ENCODE results near the gene PDCD1LG2.

The PDCD1LG2 gene

DNA sequence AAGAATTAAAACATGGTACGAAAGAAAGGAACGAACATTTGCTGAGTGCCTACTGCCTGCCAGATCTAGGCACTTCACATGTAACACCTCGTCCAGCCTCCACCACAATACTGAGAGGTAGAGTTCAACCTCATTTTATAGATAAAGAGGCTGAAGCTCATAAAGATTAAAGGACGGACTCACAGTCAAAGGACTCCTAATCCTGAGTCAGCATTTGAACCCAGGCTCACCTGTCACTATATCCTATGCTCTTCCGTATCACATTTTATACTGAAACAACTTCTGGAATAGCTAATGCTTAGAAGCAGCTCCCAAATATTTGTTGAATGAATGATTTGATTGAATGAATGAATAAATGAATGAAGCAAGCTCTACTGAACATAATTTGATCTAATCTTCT is 22.5 kb downstream of the PDCD1LG2 start:
- no peak overlapping the region for H3K9ac ChIP-seq (ENCODE audit: low read length)
- H3K4me3 ChIP-seq (ENCODE audit: low read length) = no peak overlapping the region
- no peak overlapping the region for H2AFZ ChIP-seq (ENCODE audit: low read depth, low read length)
- no peak overlapping the region for H3K4me2 ChIP-seq (ENCODE audit: low read length)
- peaks cover 63% of the 10 kb centered on the region for H3K4me1 ChIP-seq (ENCODE audit: low read length)
- no peaks in the 10 kb centered on the region for H4K20me1 ChIP-seq (ENCODE audit: insufficient read depth, low read length)
- TF ChIP-seq CTCF (IDR thresholded peaks at IDR 0.05; ENCODE audit: low read depth, low read length) (no peak), EZH2phosphoT487 (IDR thresholded peaks at IDR 0.05; ENCODE audit: low read depth) (no peak)
- H3K27me3 ChIP-seq (ENCODE audit: low read depth, low read length) = no peaks in the 10 kb centered on the region
- no peaks in the 10 kb centered on the region for H3K36me3 ChIP-seq (replicated peaks; ENCODE audit: low read depth, low read length)
- H3K79me2 ChIP-seq (ENCODE audit: low read length) = no peaks in the 10 kb centered on the region
- no peak overlapping the region for H3K27ac ChIP-seq (ENCODE audit: low read length)
- no peaks in the 10 kb centered on the region for H3K9me3 ChIP-seq (ENCODE audit: insufficient read depth, low read length)

GRCh38 chr9:5536684-5537083 is 26.4 kb downstream of the PDCD1LG2 start:
- Histone ChIP-seq H3K9me3 (ENCODE audit: insufficient read depth, low read length) (no peaks in the 10 kb centered on the region), H3K4me1 (ENCODE audit: low read length) (peaks cover 37% of the 10 kb centered on the region), H3K36me3 (replicated peaks; ENCODE audit: low read depth, low read length) (no peaks in the 10 kb centered on the region), H2AFZ (ENCODE audit: low read depth, low read length) (no peak overlapping the region), H3K27ac (ENCODE audit: low read length) (no peak overlapping the region), H4K20me1 (ENCODE audit: insufficient read depth, low read length) (no peaks in the 10 kb centered on the region), H3K4me3 (ENCODE audit: low read length) (no peak overlapping the region), H3K9ac (ENCODE audit: low read length) (no peak overlapping the region), H3K27me3 (ENCODE audit: low read depth, low read length) (no peaks in the 10 kb centered on the region), H3K79me2 (ENCODE audit: low read length) (no peaks in the 10 kb centered on the region), H3K4me2 (ENCODE audit: low read length) (peak overlapping the region; percentile 15)
- TF ChIP-seq CTCF (IDR thresholded peaks at IDR 0.05; ENCODE audit: low read depth, low read length) (no peak), EZH2phosphoT487 (IDR thresholded peaks at IDR 0.05; ENCODE audit: low read depth) (no peak)

DNA sequence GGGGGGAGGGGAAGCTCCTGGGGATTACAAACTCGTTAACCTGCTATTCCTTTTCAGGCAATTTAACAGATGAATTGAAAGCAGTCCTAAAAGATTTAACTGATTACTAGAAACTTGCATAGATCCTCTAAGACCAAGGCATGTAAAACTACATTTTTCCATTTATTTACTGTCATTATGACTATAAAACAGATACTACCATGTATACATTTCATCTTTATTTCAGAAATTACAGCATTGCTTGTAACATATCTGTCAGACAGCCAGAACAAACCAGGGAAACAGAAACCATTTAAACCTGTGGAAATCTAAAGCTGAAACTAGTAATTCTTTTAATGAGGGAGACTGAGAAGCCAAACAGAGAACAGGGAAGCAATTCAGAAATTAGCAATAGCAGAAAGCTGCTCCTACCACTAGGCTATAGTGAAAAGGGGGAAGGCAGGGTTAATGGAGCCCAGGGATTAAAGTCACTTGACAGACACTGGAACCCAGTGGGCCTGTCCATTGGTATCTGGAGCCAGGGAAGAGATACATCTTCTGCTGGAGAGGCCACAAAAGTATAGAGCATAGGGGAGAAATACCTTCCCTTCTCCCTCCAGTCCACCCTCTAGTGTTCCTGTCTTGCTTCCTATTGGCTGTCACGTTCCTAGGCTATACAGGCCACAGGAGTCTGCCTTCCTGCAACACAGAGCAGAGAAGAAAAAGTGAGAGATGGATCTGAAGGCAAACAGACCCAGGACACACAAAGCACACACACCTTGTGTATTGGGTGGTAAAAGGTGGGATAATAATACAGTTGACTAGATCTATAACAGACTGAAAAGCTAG is 33.8 kb downstream of the PDCD1LG2 start:
- H3K36me3 ChIP-seq (replicated peaks; ENCODE audit: low read depth, low read length) = no peaks in the 10 kb centered on the region
- no peaks in the 10 kb centered on the region for H3K27me3 ChIP-seq (ENCODE audit: low read depth, low read length)
- no peaks in the 10 kb centered on the region for H3K79me2 ChIP-seq (ENCODE audit: low read length)
- no peaks in the 10 kb centered on the region for H4K20me1 ChIP-seq (ENCODE audit: insufficient read depth, low read length)
- H3K9ac ChIP-seq (ENCODE audit: low read length) = no peak overlapping the region
- H3K4me1 ChIP-seq (ENCODE audit: low read length) = peaks cover 15% of the 10 kb centered on the region
- no peaks in the 10 kb centered on the region for H3K9me3 ChIP-seq (ENCODE audit: insufficient read depth, low read length)
- H3K27ac ChIP-seq (ENCODE audit: low read length) = no peak overlapping the region
- H3K4me3 ChIP-seq (ENCODE audit: low read length) = no peak overlapping the region
- no peak overlapping the region for H2AFZ ChIP-seq (ENCODE audit: low read depth, low read length)
- no peak for TF ChIP-seq EZH2phosphoT487 (IDR thresholded peaks at IDR 0.05; ENCODE audit: low read depth)
- no peak for TF ChIP-seq CTCF (IDR thresholded peaks at IDR 0.05; ENCODE audit: low read depth, low read length)
- no peak overlapping the region for H3K4me2 ChIP-seq (ENCODE audit: low read length)

DNA sequence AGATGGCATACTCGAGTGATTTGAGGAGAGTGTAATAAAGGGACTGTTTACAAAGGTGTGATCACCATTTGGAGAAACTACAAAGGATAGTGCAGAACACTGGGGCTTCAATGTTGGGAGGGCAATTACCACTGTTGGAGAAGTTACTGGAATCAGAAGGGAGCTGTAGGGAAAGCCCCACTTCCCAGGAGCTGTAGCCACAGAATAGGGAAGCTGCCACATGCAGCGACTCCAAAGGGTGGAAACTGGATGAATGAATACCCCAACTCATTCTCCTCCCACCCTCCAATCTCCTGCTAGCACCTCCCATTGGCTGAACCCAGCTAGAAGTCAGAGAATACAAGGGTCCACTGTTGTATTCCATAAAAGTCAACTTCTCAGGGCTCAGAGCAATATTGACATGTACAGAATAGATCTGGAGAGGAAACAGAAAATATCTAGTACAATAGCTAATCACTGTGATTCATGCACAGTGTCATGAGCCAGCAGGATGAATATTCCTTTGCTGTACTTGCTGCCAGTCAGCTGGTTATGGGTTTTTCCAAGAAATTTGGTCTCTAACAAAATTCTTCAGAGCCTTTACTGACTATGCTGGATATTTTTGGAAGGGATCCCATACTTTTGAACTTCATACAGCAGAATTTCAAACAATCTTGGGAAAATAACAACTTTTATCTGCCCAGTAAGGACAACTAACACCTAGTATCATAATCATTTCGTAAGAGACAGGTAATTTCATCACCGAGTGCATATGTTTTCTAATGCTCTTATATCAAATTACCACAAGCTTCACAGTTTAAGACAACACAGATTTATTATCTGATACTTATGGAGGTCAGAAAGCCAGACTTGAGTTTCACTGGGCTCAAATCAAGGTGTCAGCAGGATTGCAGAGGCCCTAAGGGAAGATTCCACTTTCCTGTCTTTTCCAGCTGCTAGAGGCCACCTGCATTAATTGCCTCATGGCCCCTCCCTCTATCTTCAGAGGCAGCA is 39.6 kb downstream of the PDCD1LG2 start:
- Histone ChIP-seq H3K79me2 (ENCODE audit: low read length) (no peaks in the 10 kb centered on the region), H3K9me3 (ENCODE audit: insufficient read depth, low read length) (no peaks in the 10 kb centered on the region), H3K4me2 (ENCODE audit: low read length) (no peak overlapping the region), H3K9ac (ENCODE audit: low read length) (no peak overlapping the region), H4K20me1 (ENCODE audit: insufficient read depth, low read length) (no peaks in the 10 kb centered on the region), H3K36me3 (replicated peaks; ENCODE audit: low read depth, low read length) (peaks cover 2% of the 10 kb centered on the region), H3K27ac (ENCODE audit: low read length) (no peak overlapping the region), H3K27me3 (ENCODE audit: low read depth, low read length) (no peaks in the 10 kb centered on the region), H3K4me3 (ENCODE audit: low read length) (no peak overlapping the region), H3K4me1 (ENCODE audit: low read length) (peaks cover 28% of the 10 kb centered on the region), H2AFZ (ENCODE audit: low read depth, low read length) (no peak overlapping the region)
- TF ChIP-seq EZH2phosphoT487 (IDR thresholded peaks at IDR 0.05; ENCODE audit: low read depth) (no peak), CTCF (IDR thresholded peaks at IDR 0.05; ENCODE audit: low read depth, low read length) (no peak)
